ENCODE measurements around the gene KRTAP10-10.
"Not testable (repeated sequence)": the region's sequence is repeated elsewhere in the genome, so short reads cannot be mapped to it uniquely, and the experiment has no call there.

Gene KRTAP10-10

GRCh38 chr21:44637018-44637850, at the start of gene KRTAP10-10:
TSS of gene KRTAP10-10 (plus strand) at chr21:44637356. CDS start at chr21:44637418, 62 bp downstream.
- peaks cover 3% of the 10 kb centered on the region for H3K27me3 Mint-ChIP-seq
- H3K4me3 Mint-ChIP-seq, result no peak within 1 kb of the TSS
- H3K9me3 Mint-ChIP-seq, result peaks cover 25% of the 10 kb centered on the region
- H3K36me3 Mint-ChIP-seq (ENCODE audit: low read depth), result no peaks in the 10 kb centered on the region
- no peak within 1 kb of the TSS for H3K27ac Mint-ChIP-seq
- H3K4me1 Mint-ChIP-seq (ENCODE audit: low read depth), result no peaks in the 10 kb centered on the region

- peaks cover 23% of the 10 kb centered on the region for H3K27me3 Mint-ChIP-seq
- H3K4me1 Mint-ChIP-seq (ENCODE audit: low read depth), result no peaks in the 10 kb centered on the region
- no peak overlapping the region for H3K4me3 Mint-ChIP-seq
- no peaks in the 10 kb centered on the region for H3K36me3 Mint-ChIP-seq (ENCODE audit: low read depth)
- no peaks in the 10 kb centered on the region for H3K9me3 Mint-ChIP-seq
- no peak overlapping the region for H3K27ac Mint-ChIP-seq
Observed at GRCh38 chr21:44589094-44589493, 48.1 kb upstream of the KRTAP10-10 start.

GRCh38 chr21:44589586-44590305, 47.4 kb upstream of the KRTAP10-10 start:
- H3K27ac Mint-ChIP-seq, result no peak overlapping the region
- no peak overlapping the region for H3K4me3 Mint-ChIP-seq

GRCh38 chr21:44590311-44590721, 46.8 kb upstream of the KRTAP10-10 start:
- Mint-ChIP-seq H3K4me3 (no peak overlapping the region), H3K27ac (no peak overlapping the region), H3K4me1 (ENCODE audit: low read depth) (no peaks in the 10 kb centered on the region), H3K27me3 (peaks cover 20% of the 10 kb centered on the region), H3K9me3 (no peaks in the 10 kb centered on the region), H3K36me3 (ENCODE audit: low read depth) (no peaks in the 10 kb centered on the region)

More at GRCh38 chr21:44589586-44590305, 47.4 kb upstream of the KRTAP10-10 start:
- Mint-ChIP-seq H3K9me3 (no peaks in the 10 kb centered on the region), H3K36me3 (ENCODE audit: low read depth) (no peaks in the 10 kb centered on the region), H3K27me3 (peaks cover 23% of the 10 kb centered on the region), H3K4me1 (ENCODE audit: low read depth) (no peaks in the 10 kb centered on the region)

- not testable (repeated sequence) for H3K27ac Mint-ChIP-seq; H3K36me3 Mint-ChIP-seq (ENCODE audit: low read depth); H3K9me3 Mint-ChIP-seq; H3K4me3 Mint-ChIP-seq; H3K4me1 Mint-ChIP-seq (ENCODE audit: low read depth)
- peaks cover 13% of the 10 kb centered on the region for H3K27me3 Mint-ChIP-seq
Observed at GRCh38 chr21:44590897-44591800, 46.0 kb upstream of the KRTAP10-10 start.

GRCh38 chr21:44591801-44592130, 45.4 kb upstream of the KRTAP10-10 start:
- H3K4me1 Mint-ChIP-seq (ENCODE audit: low read depth); H3K27ac Mint-ChIP-seq; H3K9me3 Mint-ChIP-seq; H3K36me3 Mint-ChIP-seq (ENCODE audit: low read depth); H3K27me3 Mint-ChIP-seq; H3K4me3 Mint-ChIP-seq: not testable (repeated sequence)

GRCh38 chr21:44592446-44593311, 44.5 kb upstream of the KRTAP10-10 start, which contains the start of gene KRTAP10-6:
TSS of gene KRTAP10-6 (minus strand) at chr21:44592505. CDS start at chr21:44592484, 21 bp downstream.
- H3K9me3 Mint-ChIP-seq, result no peaks in the 10 kb centered on the region
- no peaks in the 10 kb centered on the region for H3K36me3 Mint-ChIP-seq (ENCODE audit: low read depth)
- no peaks in the 10 kb centered on the region for H3K4me1 Mint-ChIP-seq (ENCODE audit: low read depth)
- H3K27ac Mint-ChIP-seq, result no peak within 1 kb of the TSS
- H3K4me3 Mint-ChIP-seq, result no peak within 1 kb of the TSS
- peaks cover 4% of the 10 kb centered on the region for H3K27me3 Mint-ChIP-seq

GRCh38 chr21:44593598-44594405, 43.4 kb upstream of the KRTAP10-10 start:
- peak overlapping the region; percentile 0 for H3K27ac Mint-ChIP-seq
- peaks cover 5% of the 10 kb centered on the region for H3K9me3 Mint-ChIP-seq
- H3K36me3 Mint-ChIP-seq (ENCODE audit: low read depth), result no peaks in the 10 kb centered on the region
- H3K27me3 Mint-ChIP-seq, result peaks cover 8% of the 10 kb centered on the region
- no peaks in the 10 kb centered on the region for H3K4me1 Mint-ChIP-seq (ENCODE audit: low read depth)
- H3K4me3 Mint-ChIP-seq, result no peak overlapping the region

- Mint-ChIP-seq H3K36me3 (ENCODE audit: low read depth) (no peaks in the 10 kb centered on the region), H3K27ac (peak overlapping the region; percentile 0), H3K9me3 (peaks cover 6% of the 10 kb centered on the region), H3K27me3 (peaks cover 6% of the 10 kb centered on the region), H3K4me3 (no peak overlapping the region), H3K4me1 (ENCODE audit: low read depth) (no peaks in the 10 kb centered on the region)
Observed at GRCh38 chr21:44594406-44594916, 42.7 kb upstream of the KRTAP10-10 start.

- H3K4me1 Mint-ChIP-seq (ENCODE audit: low read depth), result no peaks in the 10 kb centered on the region
- H3K9me3 Mint-ChIP-seq, result peaks cover 6% of the 10 kb centered on the region
- no peaks in the 10 kb centered on the region for H3K36me3 Mint-ChIP-seq (ENCODE audit: low read depth)
- peaks cover 5% of the 10 kb centered on the region for H3K27me3 Mint-ChIP-seq
- H3K4me3 Mint-ChIP-seq, result no peak overlapping the region
- H3K27ac Mint-ChIP-seq, result no peak overlapping the region
Observed at GRCh38 chr21:44595524-44595923, 41.6 kb upstream of the KRTAP10-10 start.

GRCh38 chr21:44596068-44596725, 41.0 kb upstream of the KRTAP10-10 start:
- no peaks in the 10 kb centered on the region for H3K4me1 Mint-ChIP-seq (ENCODE audit: low read depth)

GRCh38 chr21:44598061-44598460, 39.1 kb upstream of the KRTAP10-10 start:
- Mint-ChIP-seq H3K4me1 (ENCODE audit: low read depth) (no peaks in the 10 kb centered on the region), H3K27ac (no peak overlapping the region), H3K9me3 (peaks cover 6% of the 10 kb centered on the region)

More at GRCh38 chr21:44596068-44596725, 41.0 kb upstream of the KRTAP10-10 start:
- peaks cover 6% of the 10 kb centered on the region for H3K9me3 Mint-ChIP-seq
- H3K27me3 Mint-ChIP-seq, result peaks cover 5% of the 10 kb centered on the region
- H3K36me3 Mint-ChIP-seq (ENCODE audit: low read depth), result no peaks in the 10 kb centered on the region
- H3K4me3 Mint-ChIP-seq, result no peak overlapping the region
- no peak overlapping the region for H3K27ac Mint-ChIP-seq

More at GRCh38 chr21:44598061-44598460, 39.1 kb upstream of the KRTAP10-10 start:
- Mint-ChIP-seq H3K27me3 (peaks cover 5% of the 10 kb centered on the region), H3K4me3 (no peak overlapping the region), H3K36me3 (ENCODE audit: low read depth) (no peaks in the 10 kb centered on the region)

Data from stimulated activated naive CD8-positive, alpha-beta T cell treated with anti-CD3 and anti-CD28 coated beads, Interleukin-15, Interleukin-2, amounts not matched to agents 100 ng/mL and 50 ng/mL, for 24 hours (primary cell).